C4-2B (cell line): Measurements from ENCODE around the gene MAST4.

ENCODE experiments used
- H3K27ac ChIP-seq: fragments of 450-650 bp; 2 replicates; pipeline ENCODE4 v1.5.1; 2017
- ZFX ChIP-seq: fragments of 450-650 bp; IDR thresholded peaks from 2 replicates; pipeline ENCODE4 v1.6.1; 2017
- TF ChIP-seq, protein P1 (sequence below): fragments of 450-650 bp; conservative IDR thresholded peaks from 2 replicates; pipeline ENCODE4 v1.5.1; 2017; ENCODE audit warnings: mild to moderate bottlenecking

The MAST4 gene

DNA sequence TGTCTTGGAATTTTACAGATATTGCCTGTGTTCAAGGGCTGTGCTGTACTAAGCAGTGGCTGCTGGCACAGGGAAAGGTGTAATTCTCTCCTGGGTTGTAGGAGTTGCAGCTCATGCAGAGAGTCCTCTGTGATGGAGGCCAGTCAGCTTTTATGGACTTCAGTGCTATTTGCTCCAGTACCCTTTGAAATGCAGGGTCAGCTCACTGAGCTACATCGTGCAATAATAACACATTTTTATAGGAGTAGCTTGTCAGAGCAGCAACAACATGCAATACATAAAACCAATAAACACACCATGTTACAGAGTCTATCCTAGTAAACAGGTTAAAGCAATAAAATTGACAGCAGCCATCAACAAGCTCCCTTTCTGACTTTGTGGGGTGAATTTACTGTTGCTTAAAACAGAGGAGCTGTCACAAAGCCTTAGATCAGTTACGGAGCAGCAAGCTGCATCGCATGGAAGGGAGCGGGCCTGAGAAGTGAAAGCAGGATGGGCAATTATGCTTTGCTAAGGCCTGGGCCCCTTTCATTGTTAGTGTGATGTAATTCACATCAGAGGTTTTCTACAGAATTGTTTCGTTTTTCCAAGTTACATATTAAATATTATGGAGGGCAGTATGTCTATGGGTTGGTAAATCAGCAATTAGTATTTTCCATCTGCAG, 583.6 kb downstream of the MAST4 start:
- TF ChIP-seq, protein P1, sequence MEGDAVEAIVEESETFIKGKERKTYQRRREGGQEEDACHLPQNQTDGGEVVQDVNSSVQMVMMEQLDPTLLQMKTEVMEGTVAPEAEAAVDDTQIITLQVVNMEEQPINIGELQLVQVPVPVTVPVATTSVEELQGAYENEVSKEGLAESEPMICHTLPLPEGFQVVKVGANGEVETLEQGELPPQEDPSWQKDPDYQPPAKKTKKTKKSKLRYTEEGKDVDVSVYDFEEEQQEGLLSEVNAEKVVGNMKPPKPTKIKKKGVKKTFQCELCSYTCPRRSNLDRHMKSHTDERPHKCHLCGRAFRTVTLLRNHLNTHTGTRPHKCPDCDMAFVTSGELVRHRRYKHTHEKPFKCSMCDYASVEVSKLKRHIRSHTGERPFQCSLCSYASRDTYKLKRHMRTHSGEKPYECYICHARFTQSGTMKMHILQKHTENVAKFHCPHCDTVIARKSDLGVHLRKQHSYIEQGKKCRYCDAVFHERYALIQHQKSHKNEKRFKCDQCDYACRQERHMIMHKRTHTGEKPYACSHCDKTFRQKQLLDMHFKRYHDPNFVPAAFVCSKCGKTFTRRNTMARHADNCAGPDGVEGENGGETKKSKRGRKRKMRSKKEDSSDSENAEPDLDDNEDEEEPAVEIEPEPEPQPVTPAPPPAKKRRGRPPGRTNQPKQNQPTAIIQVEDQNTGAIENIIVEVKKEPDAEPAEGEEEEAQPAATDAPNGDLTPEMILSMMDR = no peak
- no peak for TF ChIP-seq ZFX
- H3K27ac ChIP-seq = no peak overlapping the region

DNA sequence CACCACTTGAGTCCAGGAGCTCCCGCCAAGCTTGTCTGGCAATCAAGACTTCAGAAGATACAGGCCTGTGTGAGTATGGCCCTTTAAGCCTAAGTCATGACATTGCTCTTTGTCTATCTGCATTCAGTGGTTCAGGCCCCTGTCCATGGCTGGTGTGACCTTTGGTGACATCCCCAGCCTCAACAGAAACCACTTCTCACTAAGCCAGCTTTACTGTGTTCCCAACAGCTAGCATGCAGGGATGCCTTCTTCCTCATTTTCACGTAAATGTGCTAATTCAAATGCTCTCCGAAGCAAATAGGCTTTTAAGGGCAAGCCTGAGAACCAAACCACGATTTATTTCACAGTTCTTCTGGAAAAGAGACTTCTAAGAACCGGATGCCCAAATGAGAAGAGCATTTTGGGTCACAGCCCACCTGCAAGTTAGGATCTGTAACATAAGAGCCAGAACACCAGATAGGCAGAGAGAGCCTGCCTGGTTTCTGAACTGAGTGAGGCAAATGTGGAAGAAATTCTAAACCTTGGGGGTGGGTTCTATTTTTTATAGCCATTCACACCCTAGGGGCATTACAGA, 585.5 kb downstream of the MAST4 start:
- TF ChIP-seq, protein P1 = no peak
- TF ChIP-seq ZFX = no peak
- H3K27ac ChIP-seq = no peak overlapping the region

DNA sequence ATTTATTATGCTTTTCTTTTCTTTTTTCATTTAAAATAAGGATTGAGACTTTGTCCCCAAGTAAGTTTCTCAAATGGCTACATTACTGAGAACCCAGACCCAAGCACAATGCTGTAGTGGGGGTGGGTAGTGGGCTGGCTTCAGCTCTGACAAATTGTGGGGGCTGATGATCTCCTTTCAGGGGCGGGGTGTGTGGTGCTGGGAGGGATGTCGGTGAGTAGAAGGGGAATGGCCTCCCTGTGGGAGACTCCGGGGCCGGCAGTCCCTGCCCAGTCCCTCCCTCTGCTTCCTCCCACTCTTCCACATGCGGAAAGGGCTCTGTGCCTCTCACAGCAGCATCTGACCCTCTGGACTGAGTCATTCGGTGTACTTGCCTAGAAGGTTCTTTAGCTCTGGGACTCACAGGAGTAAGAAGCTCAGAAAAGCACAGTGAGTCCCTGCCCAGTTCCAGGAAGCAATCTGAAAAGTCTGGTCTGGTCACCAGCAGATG, 586.2 kb downstream of the MAST4 start:
- no peak overlapping the region for H3K27ac ChIP-seq
- TF ChIP-seq, protein P1 = no peak
- no peak for TF ChIP-seq ZFX

DNA sequence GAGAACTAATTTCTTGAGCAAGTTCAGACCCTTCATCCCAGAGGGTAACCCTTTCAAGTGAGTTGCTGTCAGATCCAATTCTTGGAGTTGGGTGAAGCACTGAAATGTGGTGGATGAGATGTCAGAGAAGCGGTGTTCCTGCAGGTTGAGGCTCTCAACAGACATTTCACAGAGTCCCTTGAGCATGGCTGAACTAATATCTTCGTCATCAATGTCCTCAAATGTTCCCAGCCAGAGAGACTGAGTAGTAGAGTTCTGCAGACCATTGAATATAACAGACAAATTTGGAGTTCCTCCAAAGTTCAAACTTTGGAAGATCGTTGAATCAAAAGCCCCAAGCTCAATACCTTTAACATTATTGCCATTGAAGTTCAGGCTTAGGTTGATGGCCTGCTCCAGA, 587.7 kb downstream of the MAST4 start:
- no peak overlapping the region for H3K27ac ChIP-seq
- TF ChIP-seq ZFX = no peak
- TF ChIP-seq, protein P1 = no peak

DNA sequence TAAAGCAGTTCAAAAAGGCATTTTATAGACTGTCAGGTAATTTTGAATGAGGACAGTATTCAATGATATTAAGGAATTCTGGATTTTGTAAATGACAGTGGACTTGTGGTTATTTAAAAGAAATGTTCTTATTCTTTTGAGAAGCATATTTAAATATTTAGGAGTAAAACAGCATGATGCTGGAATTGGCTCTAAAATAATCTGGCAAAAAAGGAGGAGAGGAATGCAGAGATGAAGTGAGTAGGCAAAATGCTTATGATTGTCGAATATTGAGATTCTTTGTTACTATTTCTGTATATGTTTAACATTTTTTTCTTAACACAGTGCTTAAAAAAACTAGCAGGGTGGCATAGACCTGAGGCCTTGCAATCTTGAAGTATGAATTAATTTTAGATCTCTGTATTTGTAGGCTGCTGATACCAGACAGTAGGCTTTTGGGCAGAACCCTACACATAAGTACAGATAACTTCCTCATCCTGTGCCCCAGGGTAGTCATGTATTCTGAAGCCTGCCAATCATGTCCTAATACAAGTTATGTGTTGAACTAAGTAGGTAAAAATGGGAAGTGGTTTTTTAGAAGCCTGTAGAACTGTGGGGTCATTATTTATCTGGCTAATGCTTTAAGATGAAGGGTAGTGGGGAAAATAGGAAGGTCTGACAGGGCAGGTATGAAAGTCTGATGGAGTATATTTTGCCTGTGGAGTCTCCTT, 591.0 kb downstream of the MAST4 start:
- no peak overlapping the region for H3K27ac ChIP-seq
- TF ChIP-seq, protein P1 = no peak
- no peak for TF ChIP-seq ZFX

DNA sequence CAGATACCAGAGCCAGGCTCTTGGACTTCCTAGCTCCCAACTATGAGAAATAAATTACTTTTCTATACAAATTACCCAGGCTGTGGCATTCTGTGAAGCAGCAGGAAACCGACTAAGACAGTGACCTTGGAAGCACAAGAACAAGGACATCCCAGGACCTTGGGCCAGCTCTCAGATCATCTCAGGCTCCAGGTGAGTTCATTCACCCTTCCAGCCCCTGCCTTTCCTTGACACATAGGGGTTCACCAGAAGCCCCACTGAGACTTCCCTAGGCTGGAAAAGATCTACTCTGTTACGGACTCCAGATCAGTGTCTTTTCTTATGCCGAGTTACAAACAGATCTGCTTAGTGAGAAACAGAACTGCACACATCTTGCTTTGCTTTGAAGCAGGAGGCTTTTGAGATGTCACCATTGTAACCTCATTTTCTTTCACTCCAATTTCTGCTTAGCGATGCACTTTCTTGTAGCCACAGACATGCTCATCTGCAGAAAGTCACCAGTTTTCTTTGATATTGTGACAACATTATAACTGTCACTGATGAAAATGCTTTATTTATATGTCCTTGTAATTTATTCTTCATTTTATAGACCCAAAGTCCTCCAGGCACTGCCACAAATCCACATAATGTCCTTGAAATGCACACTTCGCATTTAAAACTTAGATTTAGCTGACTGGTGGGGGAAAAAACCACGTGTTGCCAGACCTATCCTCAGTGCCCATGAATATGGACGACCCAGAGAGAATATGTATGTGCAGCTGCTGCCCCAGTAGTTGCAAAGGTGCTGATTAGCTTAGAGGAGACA, 592.3 kb downstream of the MAST4 start:
- TF ChIP-seq, protein P1 = no peak
- no peak for TF ChIP-seq ZFX
- no peak overlapping the region for H3K27ac ChIP-seq

DNA sequence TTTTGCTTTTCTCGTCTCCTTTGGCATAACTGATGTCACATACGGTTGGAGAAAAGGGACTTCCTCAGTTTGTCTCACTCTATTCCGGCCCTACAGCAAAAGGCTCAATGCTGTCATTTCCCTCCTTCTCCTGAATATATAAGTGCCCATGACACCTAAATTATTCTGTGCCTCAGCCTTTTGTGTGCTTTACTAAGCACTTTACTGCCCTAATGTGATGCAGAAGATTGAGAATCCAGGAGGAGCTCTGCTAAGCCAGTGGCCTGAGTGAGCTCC, 592.8 kb downstream of the MAST4 start:
- TF ChIP-seq, protein P1 = no peak
- no peak for TF ChIP-seq ZFX
- no peak overlapping the region for H3K27ac ChIP-seq
